K562 (cell line): ENCODE measurements around the gene CD72. TPM values are rescaled to one million over a fixed set of nuclear protein-coding genes. Genes with fewer than 3 reads are reported as not detected.

Experiments used
- BACH1 ChIP-seq: fragments of 200-800 bp; sonication (Bioruptor generic); IDR thresholded peaks from 2 replicates; pipeline ENCODE4 v1.6.1; 2016; ENCODE audit warnings: missing genetic modification characterization, missing compliant biosample characterization
- CREBBP ChIP-seq: IDR thresholded peaks from one replicate; pipeline ENCODE4 v1.6.1; 2012; ENCODE audit warnings: low read depth, mild to moderate bottlenecking, control low read depth, inconsistent platforms, low read length
- DPF2 ChIP-seq: fragments of 450-650 bp; IDR thresholded peaks from 2 replicates; pipeline ENCODE4 v1.6.1; 2016
- FOXK1 ChIP-seq: sonication (generic); formaldehyde crosslinking; IDR thresholded peaks from 2 replicates; pipeline ENCODE4 v1.8.0; 2022; ENCODE audit warnings: missing genetic modification reagents, mild to moderate bottlenecking, borderline replicate concordance
- GATAD2A ChIP-seq: fragments of 450-650 bp; IDR thresholded peaks from 2 replicates; pipeline ENCODE4 v1.6.1; 2017
- GTF2F1 ChIP-seq: IDR thresholded peaks from 2 replicates; pipeline ENCODE4 v1.6.1; 2011; ENCODE audit warnings: low read depth, low read length, improper control_type of control experiment
- HDAC3 ChIP-seq: fragments of 450-650 bp; IDR thresholded peaks from 2 replicates; pipeline ENCODE4 v1.6.1; 2018; ENCODE audit warnings: borderline replicate concordance, mild to moderate bottlenecking, moderate library complexity; ENCODE audit not compliant: partially characterized antibody
- KAT7 ChIP-seq: sonication (generic); formaldehyde crosslinking; IDR thresholded peaks from 2 replicates; pipeline ENCODE4 v1.8.0; 2022; ENCODE audit warnings: missing genetic modification reagents, mild to moderate bottlenecking, borderline replicate concordance
- LARP7 ChIP-seq: fragments of 450-650 bp; IDR thresholded peaks from 2 replicates; pipeline ENCODE4 v1.6.1; 2016
- MAFG ChIP-seq: fragments of 450-650 bp; conservative IDR thresholded peaks from 2 replicates; pipeline ENCODE4 v1.6.1; 2016; ENCODE audit warnings: missing genetic modification characterization, missing compliant biosample characterization
- PYGO2 ChIP-seq: fragments of 450-650 bp; IDR thresholded peaks from 2 replicates; pipeline ENCODE4 v1.6.1; 2016; ENCODE audit warnings: mild to moderate bottlenecking, missing genetic modification characterization, moderate library complexity, missing compliant biosample characterization
- WHSC1 ChIP-seq: IDR thresholded peaks from one replicate; pipeline ENCODE4 v1.6.1; 2012; ENCODE audit warnings: low read length, control low read depth, inconsistent platforms
- XRCC5 ChIP-seq: fragments of 200-400 bp; formaldehyde crosslinking; IDR thresholded peaks from 2 replicates; pipeline ENCODE4 v1.6.1; 2017; ENCODE audit warnings: low read depth, mild to moderate bottlenecking, low read length
- ZFP1 ChIP-seq: fragments of 450-650 bp; formaldehyde crosslinking; IDR thresholded peaks from 2 replicates; pipeline ENCODE4 v1.4.0; 2020; ENCODE audit warnings: mild to moderate bottlenecking, mixed read lengths
- ZNF124 ChIP-seq: sonication (generic); formaldehyde crosslinking; IDR thresholded peaks from 2 replicates; pipeline ENCODE4 v1.8.1; 2022; ENCODE audit warnings: missing genetic modification reagents
- ZNF184 ChIP-seq: sonication (generic); formaldehyde crosslinking; IDR thresholded peaks from 2 replicates; pipeline ENCODE4 v1.5.0; 2020; ENCODE audit warnings: missing genetic modification reagents
- ZNF583 ChIP-seq: fragments of 250-450 bp; sonication (Bioruptor Pico); IDR thresholded peaks from 2 replicates; pipeline ENCODE4 v1.4.0; 2020
- polyA plus RNA-seq, 8 experiments: library from polyadenylated mRNA; depleted of rRNA in 4 of 8; stranded (reverse) in 5 of 8; unstranded in 3 of 8; fragments of >200 nt; fragmentation: Nextera tagmentation in 2 of 8; fragmentation: Illumina TruSeq in 1 of 8; extraction: Ambion mirVana in 2 of 8; extraction: Trizol in 1 of 8; gene quantifications; 2 replicates each; pipeline versions ENCODE4 v1.2.1 to v1.2.3, GENCODE V29; 2011 to 2014; ENCODE audit warnings: inconsistent platforms in 1 of 8, missing spikeins in 1 of 8
- total RNA-seq, 7 experiments: library from RNA; depleted of rRNA in 6 of 7; stranded (reverse); fragments of >200 nt in 6 of 7; fragmentation: Illumina TruSeq in 2 of 7; extraction: Trizol in 2 of 7; gene quantifications; 2 replicates each; pipeline versions ENCODE4 v1.2.1 to v1.2.3, GENCODE V29; 2011 to 2021; ENCODE audit warnings: low replicate concordance in 1 of 7
- TF ChIP-seq, protein P1 (sequence below): sonication (generic); IDR thresholded peaks from 2 replicates; pipeline ENCODE4 v1.6.1; 2016
- TF ChIP-seq, protein P2 (sequence below): fragments of 450-650 bp; IDR thresholded peaks from 2 replicates; pipeline ENCODE4 v1.7.0; 2016; ENCODE audit warnings: borderline replicate concordance
- TF ChIP-seq, protein P3 (sequence below): sonication (generic); formaldehyde crosslinking; IDR thresholded peaks from 2 replicates; pipeline ENCODE4 v1.8.0; 2023; ENCODE audit warnings: mild to moderate bottlenecking, missing genetic modification reagents
- TF ChIP-seq, protein P4 (sequence below): fragments of 250-450 bp; sonication (Bioruptor Pico); IDR thresholded peaks from 2 replicates; pipeline ENCODE4 v1.5.0; 2020; ENCODE audit warnings: mild to moderate bottlenecking, borderline replicate concordance
- TF ChIP-seq, protein P5 (sequence below): IDR thresholded peaks from 3 replicates; pipeline ENCODE4 v1.6.1; 2011; ENCODE audit warnings: borderline replicate concordance, mild to moderate bottlenecking; ENCODE audit not compliant: insufficient read length, insufficient read depth

The CD72 gene
- total and polyA plus RNA-seq, 9 of the 15 experiments (the other 6 are each of a cell fraction or from before 2014, with no cell fraction given), result 0.11 to 0.78 (median 0.27) TPM; not detected in 1

DNA sequence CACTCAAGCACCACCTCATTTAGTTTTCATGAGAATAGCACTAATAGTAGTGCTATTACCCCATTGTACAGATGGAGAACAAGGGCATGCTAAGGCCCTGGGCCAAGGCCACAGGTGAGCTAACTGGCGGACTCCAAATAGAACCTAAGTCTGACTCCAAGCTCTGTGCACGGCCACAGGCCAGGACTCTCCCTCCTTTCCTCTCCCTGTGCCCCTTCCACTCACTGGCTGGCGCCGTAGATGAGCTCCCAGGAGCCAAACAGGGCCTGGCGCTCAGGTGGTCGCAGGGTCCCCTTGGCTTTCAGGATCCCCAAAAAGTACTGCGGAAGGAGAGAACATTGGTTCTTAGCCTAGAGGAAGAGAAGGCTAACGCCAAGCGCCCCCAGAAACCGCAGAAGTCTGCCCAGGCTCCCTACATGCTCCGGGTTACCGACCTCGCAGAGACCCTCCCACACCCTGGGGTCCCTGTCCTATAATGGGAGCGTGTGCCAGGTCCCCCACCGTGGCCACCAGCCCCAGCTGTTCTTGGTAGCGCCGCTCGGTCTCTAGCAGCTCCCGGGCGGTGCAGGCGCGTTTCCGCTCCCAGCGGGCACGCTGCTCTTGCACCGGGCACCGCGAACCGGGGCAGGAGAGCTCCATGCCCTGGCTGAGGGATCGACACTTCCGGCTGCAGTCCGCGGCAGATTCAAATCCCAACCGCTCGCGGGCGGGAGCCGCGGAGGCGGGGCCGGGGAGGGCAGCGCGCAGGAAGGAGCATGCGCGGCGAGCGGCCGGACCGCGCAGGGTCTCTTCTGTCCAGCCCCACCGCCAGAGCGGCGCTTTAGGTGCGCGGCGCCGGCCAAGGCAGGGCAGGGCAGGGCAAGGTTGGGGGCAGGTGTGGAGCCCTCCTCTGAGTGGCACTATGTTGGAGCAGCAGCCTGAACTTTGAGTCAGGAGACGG lies 46.6 kb upstream of the CD72 start, which contains the start of gene ARHGEF39 (continued):
- TF ChIP-seq GTF2F1 (no peak), ZNF124 (no peak), FOXK1 (CRISPR knock-in tag) (no peak), LARP7 (no peak), KAT7 (CRISPR knock-in tag) (no peak), XRCC5 (no peak; the same call in 1 of the 2 replicates), MAFG (tag) (no peak), WHSC1 (no peak), ZNF583 (CRISPR knock-in tag) (no peak), BACH1 (no peak), DPF2 (no peak), GATAD2A (no peak), PYGO2 (tag) (no peak), ZFP1 (no peak), CREBBP (no peak), ZNF184 (no peak), HDAC3 (no peak)
- TF ChIP-seq, protein P1, sequence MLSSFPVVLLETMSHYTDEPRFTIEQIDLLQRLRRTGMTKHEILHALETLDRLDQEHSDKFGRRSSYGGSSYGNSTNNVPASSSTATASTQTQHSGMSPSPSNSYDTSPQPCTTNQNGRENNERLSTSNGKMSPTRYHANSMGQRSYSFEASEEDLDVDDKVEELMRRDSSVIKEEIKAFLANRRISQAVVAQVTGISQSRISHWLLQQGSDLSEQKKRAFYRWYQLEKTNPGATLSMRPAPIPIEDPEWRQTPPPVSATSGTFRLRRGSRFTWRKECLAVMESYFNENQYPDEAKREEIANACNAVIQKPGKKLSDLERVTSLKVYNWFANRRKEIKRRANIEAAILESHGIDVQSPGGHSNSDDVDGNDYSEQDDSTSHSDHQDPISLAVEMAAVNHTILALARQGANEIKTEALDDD, result no peak
- TF ChIP-seq, protein P2, sequence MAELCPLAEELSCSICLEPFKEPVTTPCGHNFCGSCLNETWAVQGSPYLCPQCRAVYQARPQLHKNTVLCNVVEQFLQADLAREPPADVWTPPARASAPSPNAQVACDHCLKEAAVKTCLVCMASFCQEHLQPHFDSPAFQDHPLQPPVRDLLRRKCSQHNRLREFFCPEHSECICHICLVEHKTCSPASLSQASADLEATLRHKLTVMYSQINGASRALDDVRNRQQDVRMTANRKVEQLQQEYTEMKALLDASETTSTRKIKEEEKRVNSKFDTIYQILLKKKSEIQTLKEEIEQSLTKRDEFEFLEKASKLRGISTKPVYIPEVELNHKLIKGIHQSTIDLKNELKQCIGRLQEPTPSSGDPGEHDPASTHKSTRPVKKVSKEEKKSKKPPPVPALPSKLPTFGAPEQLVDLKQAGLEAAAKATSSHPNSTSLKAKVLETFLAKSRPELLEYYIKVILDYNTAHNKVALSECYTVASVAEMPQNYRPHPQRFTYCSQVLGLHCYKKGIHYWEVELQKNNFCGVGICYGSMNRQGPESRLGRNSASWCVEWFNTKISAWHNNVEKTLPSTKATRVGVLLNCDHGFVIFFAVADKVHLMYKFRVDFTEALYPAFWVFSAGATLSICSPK, result no peak
- TF ChIP-seq, protein P3, sequence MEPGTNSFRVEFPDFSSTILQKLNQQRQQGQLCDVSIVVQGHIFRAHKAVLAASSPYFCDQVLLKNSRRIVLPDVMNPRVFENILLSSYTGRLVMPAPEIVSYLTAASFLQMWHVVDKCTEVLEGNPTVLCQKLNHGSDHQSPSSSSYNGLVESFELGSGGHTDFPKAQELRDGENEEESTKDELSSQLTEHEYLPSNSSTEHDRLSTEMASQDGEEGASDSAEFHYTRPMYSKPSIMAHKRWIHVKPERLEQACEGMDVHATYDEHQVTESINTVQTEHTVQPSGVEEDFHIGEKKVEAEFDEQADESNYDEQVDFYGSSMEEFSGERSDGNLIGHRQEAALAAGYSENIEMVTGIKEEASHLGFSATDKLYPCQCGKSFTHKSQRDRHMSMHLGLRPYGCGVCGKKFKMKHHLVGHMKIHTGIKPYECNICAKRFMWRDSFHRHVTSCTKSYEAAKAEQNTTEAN (CRISPR knock-in tag), result no peak
- TF ChIP-seq, protein P4, sequence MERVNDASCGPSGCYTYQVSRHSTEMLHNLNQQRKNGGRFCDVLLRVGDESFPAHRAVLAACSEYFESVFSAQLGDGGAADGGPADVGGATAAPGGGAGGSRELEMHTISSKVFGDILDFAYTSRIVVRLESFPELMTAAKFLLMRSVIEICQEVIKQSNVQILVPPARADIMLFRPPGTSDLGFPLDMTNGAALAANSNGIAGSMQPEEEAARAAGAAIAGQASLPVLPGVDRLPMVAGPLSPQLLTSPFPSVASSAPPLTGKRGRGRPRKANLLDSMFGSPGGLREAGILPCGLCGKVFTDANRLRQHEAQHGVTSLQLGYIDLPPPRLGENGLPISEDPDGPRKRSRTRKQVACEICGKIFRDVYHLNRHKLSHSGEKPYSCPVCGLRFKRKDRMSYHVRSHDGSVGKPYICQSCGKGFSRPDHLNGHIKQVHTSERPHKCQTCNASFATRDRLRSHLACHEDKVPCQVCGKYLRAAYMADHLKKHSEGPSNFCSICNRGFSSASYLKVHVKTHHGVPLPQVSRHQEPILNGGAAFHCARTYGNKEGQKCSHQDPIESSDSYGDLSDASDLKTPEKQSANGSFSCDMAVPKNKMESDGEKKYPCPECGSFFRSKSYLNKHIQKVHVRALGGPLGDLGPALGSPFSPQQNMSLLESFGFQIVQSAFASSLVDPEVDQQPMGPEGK (CRISPR knock-in tag), result no peak
- TF ChIP-seq, protein P5, sequence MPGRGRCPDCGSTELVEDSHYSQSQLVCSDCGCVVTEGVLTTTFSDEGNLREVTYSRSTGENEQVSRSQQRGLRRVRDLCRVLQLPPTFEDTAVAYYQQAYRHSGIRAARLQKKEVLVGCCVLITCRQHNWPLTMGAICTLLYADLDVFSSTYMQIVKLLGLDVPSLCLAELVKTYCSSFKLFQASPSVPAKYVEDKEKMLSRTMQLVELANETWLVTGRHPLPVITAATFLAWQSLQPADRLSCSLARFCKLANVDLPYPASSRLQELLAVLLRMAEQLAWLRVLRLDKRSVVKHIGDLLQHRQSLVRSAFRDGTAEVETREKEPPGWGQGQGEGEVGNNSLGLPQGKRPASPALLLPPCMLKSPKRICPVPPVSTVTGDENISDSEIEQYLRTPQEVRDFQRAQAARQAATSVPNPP, result no peak
